ENCODE data around the gene GSK3A. TPM values are rescaled to one million over a fixed set of nuclear protein-coding genes. Genes with fewer than 3 reads are reported as not detected.

The GSK3A gene
- total RNA-seq, 1 donor from 2014 or later: 54.4 TPM

GRCh38 chr19:42255766-42256745 is 13.7 kb upstream of the GSK3A start:
- peak; percentile 49 for DNase-seq (ENCODE audit: low spot score)
- H3K4me3 Mint-ChIP-seq (ENCODE audit: unreplicated experiment): peak overlapping the region; percentile 83
- peaks cover 4% of the 10 kb centered on the region for H3K36me3 Mint-ChIP-seq (ENCODE audit: low read depth, unreplicated experiment)
- no peak for TF ChIP-seq CTCF (IDR thresholded peaks at IDR 0.05; ENCODE audit: unreplicated experiment)
- H3K27me3 Mint-ChIP-seq (ENCODE audit: unreplicated experiment): peaks cover 18% of the 10 kb centered on the region
- peak overlapping the region; percentile 84 for H3K27ac Mint-ChIP-seq (ENCODE audit: unreplicated experiment)
- peaks cover 22% of the 10 kb centered on the region for H3K4me1 Mint-ChIP-seq (ENCODE audit: unreplicated experiment)
- H3K9me3 Mint-ChIP-seq (ENCODE audit: unreplicated experiment): no peaks in the 10 kb centered on the region

GRCh38 chr19:42254850-42255765 is 12.7 kb upstream of the GSK3A start, which contains the start of gene ERF:
Gene ERF (minus strand): TSS chr19:42255128. CDS start chr19:42254999, 129 bp downstream.
- peak within 1 kb of the TSS; percentile 85 for H3K4me3 Mint-ChIP-seq (ENCODE audit: unreplicated experiment)
- H3K9me3 Mint-ChIP-seq (ENCODE audit: unreplicated experiment): no peaks in the 10 kb centered on the region
- H3K27me3 Mint-ChIP-seq (ENCODE audit: unreplicated experiment): peaks cover 18% of the 10 kb centered on the region
- peaks cover 4% of the 10 kb centered on the region for H3K36me3 Mint-ChIP-seq (ENCODE audit: low read depth, unreplicated experiment)
- peaks cover 25% of the 10 kb centered on the region for H3K4me1 Mint-ChIP-seq (ENCODE audit: unreplicated experiment)
- H3K27ac Mint-ChIP-seq (ENCODE audit: unreplicated experiment): peak within 1 kb of the TSS; percentile 84
- DNase-seq (ENCODE audit: low spot score): peak; percentile 95
- no peak for TF ChIP-seq CTCF (IDR thresholded peaks at IDR 0.05; ENCODE audit: unreplicated experiment)

GRCh38 chr19:42254089-42254849 is 11.9 kb upstream of the GSK3A start:
- peaks cover 29% of the 10 kb centered on the region for H3K4me1 Mint-ChIP-seq (ENCODE audit: unreplicated experiment)

More at GRCh38 chr19:42254089-42254849, 11.9 kb upstream of the GSK3A start:
- Mint-ChIP-seq H3K9me3 (ENCODE audit: unreplicated experiment) (no peaks in the 10 kb centered on the region), H3K27me3 (ENCODE audit: unreplicated experiment) (peaks cover 19% of the 10 kb centered on the region), H3K4me3 (ENCODE audit: unreplicated experiment) (peak overlapping the region; percentile 85), H3K27ac (ENCODE audit: unreplicated experiment) (no peak overlapping the region), H3K36me3 (ENCODE audit: low read depth, unreplicated experiment) (peaks cover 4% of the 10 kb centered on the region)
- peak; percentile 76 for DNase-seq (ENCODE audit: low spot score)
- no peak for TF ChIP-seq CTCF (IDR thresholded peaks at IDR 0.05; ENCODE audit: unreplicated experiment)
